Keratinocyte (primary cell): ENCODE results near the gene GNS.

ENCODE experiments used
- EZH2 ChIP-seq: IDR thresholded peaks from one replicate; pipeline ENCODE4 v1.6.1; 2012; ENCODE audit warnings: inconsistent platforms, mild to moderate bottlenecking, low read length, moderate library complexity
- TF ChIP-seq, protein P1 (sequence below), 3 experiments: IDR thresholded peaks in 1 of 3; conservative IDR thresholded peaks in 1 of 3; optimal IDR thresholded peaks in 1 of 3; 2 replicates in 2 of 3; 3 replicates in 1 of 3; pipeline versions ENCODE3 to v1.5.1; 2011; ENCODE audit warnings: low read length in 3 of 3, mild to moderate bottlenecking in 3 of 3, moderate library complexity in 2 of 3, control low read depth in 1 of 3, inconsistent platforms in 1 of 3; ENCODE audit not compliant: insufficient read depth in 2 of 3; ENCODE audit errors: extremely low read depth in 1 of 3

DNA sequence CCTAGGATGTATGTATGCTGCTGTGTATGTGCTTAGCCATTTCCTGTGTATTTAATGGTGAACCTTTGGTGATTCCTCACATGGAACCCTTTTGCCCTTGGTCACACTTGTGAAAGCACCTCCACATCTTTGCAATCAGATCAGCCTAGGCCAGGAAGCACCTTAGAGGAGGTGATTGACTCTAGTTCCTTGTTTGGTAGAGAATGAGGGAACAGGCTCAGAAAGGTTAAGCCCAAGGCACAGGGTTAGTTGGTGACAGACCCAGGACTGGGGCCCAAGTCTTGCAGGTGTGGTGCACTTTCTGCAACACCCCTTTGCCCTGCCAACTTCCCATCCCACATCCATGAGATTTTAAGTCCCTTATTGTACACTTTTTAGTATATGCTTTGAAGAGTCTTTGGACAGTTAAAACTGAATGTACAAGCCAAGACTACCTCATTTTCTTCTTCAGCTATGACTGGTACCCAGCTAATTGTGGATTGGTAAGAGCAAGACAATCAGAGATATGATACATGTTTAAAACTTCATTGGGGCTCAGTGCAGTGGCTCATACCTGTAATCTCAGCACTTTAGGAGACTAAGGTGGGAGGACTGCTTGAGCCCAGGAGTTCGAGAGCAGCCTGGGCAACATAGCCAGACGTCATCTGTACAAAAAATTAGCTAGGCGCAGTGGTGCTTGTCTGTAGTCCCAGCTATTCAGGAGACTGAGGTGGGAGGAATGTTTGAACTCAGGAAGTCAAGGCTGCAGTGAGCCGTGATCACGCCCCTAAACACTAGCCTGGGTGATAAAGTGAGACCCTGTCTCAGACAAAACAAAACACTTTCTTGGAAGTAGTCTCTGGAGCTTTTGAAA, 77.8 kb downstream of the GNS start:
- TF ChIP-seq, protein P1, sequence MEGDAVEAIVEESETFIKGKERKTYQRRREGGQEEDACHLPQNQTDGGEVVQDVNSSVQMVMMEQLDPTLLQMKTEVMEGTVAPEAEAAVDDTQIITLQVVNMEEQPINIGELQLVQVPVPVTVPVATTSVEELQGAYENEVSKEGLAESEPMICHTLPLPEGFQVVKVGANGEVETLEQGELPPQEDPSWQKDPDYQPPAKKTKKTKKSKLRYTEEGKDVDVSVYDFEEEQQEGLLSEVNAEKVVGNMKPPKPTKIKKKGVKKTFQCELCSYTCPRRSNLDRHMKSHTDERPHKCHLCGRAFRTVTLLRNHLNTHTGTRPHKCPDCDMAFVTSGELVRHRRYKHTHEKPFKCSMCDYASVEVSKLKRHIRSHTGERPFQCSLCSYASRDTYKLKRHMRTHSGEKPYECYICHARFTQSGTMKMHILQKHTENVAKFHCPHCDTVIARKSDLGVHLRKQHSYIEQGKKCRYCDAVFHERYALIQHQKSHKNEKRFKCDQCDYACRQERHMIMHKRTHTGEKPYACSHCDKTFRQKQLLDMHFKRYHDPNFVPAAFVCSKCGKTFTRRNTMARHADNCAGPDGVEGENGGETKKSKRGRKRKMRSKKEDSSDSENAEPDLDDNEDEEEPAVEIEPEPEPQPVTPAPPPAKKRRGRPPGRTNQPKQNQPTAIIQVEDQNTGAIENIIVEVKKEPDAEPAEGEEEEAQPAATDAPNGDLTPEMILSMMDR (optimal IDR thresholded peaks at IDR 0.05 in 1 of 3, IDR thresholded peaks at IDR 0.05 in 1 of 3, conservative IDR thresholded peaks at IDR 0.05 in 1 of 3; ENCODE audit: extremely low read depth in 1 of 3, insufficient read depth in 2 of 3, low read length in 3 of 3) = no peak
- no peak for TF ChIP-seq EZH2
